GM18873 (cell line): ENCODE results near the gene TMEM25.
"Not testable (repeated sequence)": the region's sequence is repeated elsewhere in the genome, so short reads cannot be mapped to it uniquely, and the experiment has no call there.

Experiments
- ATAC-seq: cut with Tn5 transposase; IDR thresholded peaks from one replicate; pipeline ENCODE4 v1.9.1; 2021; ENCODE audit warnings: mild to moderate bottlenecking, moderate library complexity, moderate number of reproducible peaks; ENCODE audit not compliant: unreplicated experiment, low FRiP score

The TMEM25 gene

GRCh38 chr11:118530683-118531596 is at the start of gene TMEM25:
TSS of gene TMEM25 (plus strand) at chr11:118531192. CDS start at chr11:118531802, 610 bp downstream.
- ATAC-seq, result no peak

- ATAC-seq, result not testable (repeated sequence)
Observed at GRCh38 chr11:118481238-118481637, 49.8 kb upstream of the TMEM25 start.

DNA sequence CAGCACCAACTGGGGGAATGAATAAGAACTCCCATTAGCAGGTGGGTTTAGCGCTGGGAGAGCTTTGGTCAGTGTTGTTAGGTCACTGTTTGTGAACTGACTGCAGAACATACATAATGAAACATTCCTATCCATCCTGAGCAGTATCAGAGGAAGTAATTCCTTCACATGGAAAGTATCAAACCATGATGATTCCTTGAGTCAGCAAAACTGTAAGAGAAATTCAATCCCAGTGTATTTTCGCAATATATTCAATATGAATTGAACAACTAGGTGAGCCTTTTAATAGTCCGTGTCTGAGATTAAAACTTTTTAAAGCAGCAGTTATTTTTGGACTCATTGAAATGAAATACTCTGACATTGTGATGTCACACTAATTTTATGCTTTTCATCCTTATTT is 46.6 kb upstream of the TMEM25 start:
- no peak for ATAC-seq

DNA sequence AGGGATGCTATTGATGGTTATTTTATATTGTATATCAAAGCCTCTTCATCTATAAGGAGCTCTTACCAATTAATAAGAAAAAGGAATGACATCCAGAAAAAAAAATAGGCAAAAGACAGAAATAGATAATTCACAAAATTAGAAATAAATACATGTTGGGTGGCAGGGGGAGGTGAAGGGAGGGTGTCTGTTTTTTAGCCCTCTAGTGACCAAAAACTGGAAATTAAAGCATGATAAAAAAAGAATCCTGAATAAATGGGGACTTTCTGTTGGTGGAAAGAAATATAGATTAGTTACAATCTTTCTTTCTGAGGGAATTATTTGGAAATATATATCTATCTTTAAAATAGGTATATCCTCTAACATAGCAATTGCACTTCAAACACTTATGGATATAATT is 45.7 kb upstream of the TMEM25 start:
- no peak for ATAC-seq

- ATAC-seq, result no peak
Observed at GRCh38 chr11:118488480-118489109, 42.4 kb upstream of the TMEM25 start.

GRCh38 chr11:118491041-118491440 is 40.0 kb upstream of the TMEM25 start:
- no peak for ATAC-seq

DNA sequence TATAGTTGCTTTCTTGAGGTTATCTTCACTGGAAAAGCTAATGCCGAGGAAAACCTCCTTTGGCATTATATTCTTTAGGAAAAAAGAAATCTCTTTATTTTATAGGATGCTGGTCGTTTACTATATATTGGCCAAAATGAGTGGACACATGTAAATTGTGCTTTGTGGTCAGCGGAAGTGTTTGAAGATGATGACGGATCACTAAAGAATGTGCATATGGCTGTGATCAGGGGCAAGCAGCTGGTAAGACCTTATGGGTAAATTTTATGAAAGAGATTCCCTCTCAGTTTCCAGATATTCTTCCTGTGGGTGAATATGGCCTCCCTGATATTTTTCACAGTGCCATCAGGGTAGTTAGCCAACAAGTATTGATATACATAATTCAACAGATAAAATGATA is 33.2 kb upstream of the TMEM25 start:
- ATAC-seq, result no peak

GRCh38 chr11:118503216-118503615 is 27.8 kb upstream of the TMEM25 start:
- no peak for ATAC-seq

GRCh38 chr11:118511601-118512000 is 19.4 kb upstream of the TMEM25 start:
- no peak for ATAC-seq

DNA sequence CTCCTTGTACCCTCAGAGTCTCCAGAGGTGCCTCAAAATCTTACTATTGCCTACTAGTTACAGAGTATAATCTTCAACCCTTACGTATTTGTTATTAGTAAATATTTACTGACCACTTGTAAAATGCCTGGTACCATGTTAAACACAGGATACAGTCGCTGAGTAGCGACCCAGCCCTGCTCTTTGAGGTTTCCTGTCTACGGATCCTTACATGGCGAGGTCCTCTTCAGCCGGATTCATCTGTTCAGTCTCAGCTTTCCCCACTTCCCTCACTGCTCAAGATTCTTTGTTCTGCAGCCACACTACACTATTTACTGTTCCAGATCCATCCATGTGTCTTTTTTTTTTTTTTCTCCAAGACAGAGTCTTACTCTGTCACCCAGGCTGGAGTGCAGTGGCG is 16.9 kb upstream of the TMEM25 start:
- ATAC-seq, result no peak

GRCh38 chr11:118519549-118519948 is 11.4 kb upstream of the TMEM25 start:
- ATAC-seq, result no peak

- no peak for ATAC-seq
Observed at GRCh38 chr11:118521892-118522311, 9.1 kb upstream of the TMEM25 start.

DNA sequence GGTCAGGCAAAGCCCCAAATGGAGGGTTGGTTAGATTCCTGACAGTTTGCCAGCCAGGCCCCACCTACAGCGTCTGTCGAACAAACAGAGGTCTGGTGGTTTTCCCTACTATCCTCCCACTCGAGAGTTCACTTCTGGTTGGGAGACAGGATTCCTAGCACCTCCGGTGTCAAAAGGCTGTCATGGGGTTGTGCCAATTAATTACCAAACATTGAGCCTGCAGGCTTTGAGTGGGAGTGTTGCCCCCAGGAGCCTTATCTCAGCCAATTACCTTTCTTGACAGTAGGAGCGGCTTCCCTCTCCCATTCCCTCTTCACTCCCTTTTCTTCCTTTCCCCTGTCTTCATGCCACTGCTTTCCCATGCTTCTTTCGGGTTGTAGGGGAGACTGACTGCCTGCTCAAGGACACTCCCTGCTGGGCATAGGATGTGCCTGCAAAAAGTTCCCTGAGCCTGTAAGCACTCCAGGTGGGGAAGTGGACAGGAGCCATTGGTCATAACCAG is 8.4 kb upstream of the TMEM25 start:
- ATAC-seq, result no peak

- ATAC-seq, result no peak
Observed at GRCh38 chr11:118524356-118524755, 6.6 kb upstream of the TMEM25 start.

DNA sequence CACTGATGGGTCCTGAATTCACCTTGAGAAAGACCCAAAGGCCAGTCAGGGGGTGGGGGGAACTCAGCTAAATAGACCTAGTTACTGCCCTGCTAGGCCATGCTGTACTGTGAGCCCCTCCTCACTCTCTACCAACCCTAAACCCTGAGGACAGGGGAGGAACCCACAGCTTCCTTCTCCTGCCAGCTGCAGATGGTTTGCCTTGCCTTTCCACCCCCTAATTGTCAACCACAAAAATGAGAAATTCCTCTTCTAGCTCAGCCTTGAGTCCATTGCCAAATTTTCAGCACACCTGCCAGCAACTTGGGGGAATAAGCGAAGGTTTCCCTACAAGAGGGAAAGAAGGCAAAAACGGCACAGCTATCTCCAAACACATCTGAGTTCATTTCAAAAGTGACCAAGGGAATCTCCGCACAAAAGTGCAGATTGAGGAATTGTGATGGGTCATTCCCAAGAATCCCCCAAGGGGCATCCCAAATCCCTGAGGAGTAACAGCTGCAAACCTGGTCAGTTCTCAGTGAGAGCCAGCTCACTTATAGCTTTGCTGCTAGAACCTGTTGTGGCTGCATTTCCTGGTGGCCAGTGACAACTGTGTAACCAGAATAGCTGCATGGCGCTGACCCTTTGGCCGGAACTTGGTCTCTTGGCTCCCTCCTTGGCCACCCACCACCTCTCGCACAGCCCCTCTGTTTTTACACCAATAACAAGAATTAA is 6.1 kb upstream of the TMEM25 start:
- ATAC-seq, result no peak

GRCh38 chr11:118526688-118527087 is 4.3 kb upstream of the TMEM25 start:
- no peak for ATAC-seq

DNA sequence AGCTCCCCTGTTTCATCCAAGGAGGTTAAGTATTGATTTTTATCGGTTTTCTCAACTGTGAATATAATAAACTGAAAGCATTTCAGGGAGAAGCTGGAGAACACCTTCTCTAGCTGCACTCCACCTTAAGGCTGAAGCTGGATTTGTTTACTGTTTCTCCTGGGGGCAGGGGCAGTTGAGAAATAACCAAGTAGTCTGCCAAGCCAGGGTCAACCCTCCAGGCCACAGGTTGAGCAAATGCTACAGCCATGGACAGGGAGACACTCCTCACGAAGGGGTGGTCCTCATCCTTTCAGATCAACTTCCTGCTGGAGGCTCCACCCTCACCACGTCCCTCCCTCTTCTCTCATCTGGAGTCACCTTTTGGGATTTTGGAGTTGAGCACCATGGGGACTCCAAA is 3.9 kb upstream of the TMEM25 start, which contains the start of gene TTC36:
Gene TTC36, plus strand, starts transcription at position 366 of the 400 bp plus-strand sequence. Its CDS starts 21 bp downstream, at position 387.
- no peak for ATAC-seq

DNA sequence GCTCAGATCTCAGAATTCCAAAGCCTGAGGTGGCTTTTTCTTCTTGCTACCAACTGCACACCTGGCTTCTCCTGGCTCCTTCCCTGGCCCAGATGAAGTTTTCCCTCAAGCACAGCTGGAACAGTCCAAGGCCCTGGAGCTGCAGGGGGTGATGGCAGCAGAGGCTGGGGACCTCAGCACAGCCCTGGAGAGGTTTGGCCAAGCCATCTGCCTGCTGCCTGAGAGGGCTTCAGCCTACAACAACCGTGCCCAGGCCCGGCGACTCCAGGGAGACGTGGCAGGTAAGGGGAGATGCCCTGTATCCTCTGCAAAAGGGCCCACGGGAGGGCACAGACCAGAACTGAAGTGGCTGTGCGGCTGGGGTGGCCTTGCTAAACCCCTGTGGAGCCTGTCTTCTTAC is 2.5 kb upstream of the TMEM25 start:
- ATAC-seq, result no peak

DNA sequence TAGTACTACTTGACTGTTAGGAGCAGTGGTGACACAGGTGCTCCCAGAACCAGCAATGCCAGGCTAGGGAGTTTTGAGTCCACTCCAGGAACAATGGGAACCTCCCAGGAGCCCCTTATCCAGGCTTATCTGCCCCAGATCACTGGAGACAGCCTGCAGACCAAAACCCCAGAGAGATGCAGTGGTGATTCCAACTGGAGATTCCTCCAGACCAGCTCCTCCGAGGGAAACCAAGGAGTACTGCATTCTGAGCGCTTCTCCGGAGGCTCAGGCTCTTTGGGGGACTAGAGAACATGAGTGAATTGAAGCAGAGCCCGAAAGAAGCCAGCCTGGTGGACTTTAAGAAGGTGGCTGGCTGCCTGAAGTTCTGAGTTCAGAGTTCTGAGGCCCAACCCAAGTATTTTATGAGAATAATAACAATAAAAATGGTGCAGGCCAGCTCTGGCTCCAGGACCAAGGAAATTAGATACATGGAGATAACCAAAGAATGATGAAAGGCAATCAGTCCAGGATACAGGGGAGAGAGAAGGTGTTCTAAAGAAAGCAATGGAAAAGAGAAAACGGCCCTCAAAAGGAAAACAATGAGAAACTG is 1.3 kb upstream of the TMEM25 start:
- no peak for ATAC-seq

GRCh38 chr11:118530180-118530682 is 761 bp upstream of the TMEM25 start:
- no peak for ATAC-seq
